ENCODE data around the gene FAM83G. TPM values are rescaled to one million over a fixed set of nuclear protein-coding genes. Genes with fewer than 3 reads are reported as not detected.

The FAM83G gene
- total RNA-seq, 2 experiments from 2014 or later, result 5.0 to 10.4 TPM

- CTCF ChIA-PET (ENCODE audit: unreplicated experiment), result no interaction called here
- BruUV-seq (replicated peaks), result no TSS peak
These were observed 71.2 kb downstream of the FAM83G start for GRCh38 chr17:18933102-18934058.

GRCh38 chr17:18932360-18933055 lies 72.1 kb downstream of the FAM83G start:
- no peak overlapping the region for H3K27ac ChIP-seq (ENCODE audit: low read depth, low read length, poor library complexity, severe bottlenecking)
- intact Hi-C loops (cut with micrococcal nuclease; ENCODE audit: unreplicated experiment), result loop anchor here (10.0 kb wide), 1 partner anchor 72 kb away; the partner anchor contains the start of gene FAM83G
- no peaks in the 10 kb centered on the region for H4K20me1 ChIP-seq (ENCODE audit: insufficient read depth, low read length)
- H3K9me2 ChIP-seq (ENCODE audit: insufficient read depth, low read length), result no peaks in the 10 kb centered on the region
- no peak overlapping the region for H2AFZ ChIP-seq (ENCODE audit: low read length)
- no TSS peak for BruUV-seq (replicated peaks)
- H3K4me1 ChIP-seq (ENCODE audit: insufficient read depth, low read length, poor library complexity, severe bottlenecking), result no peaks in the 10 kb centered on the region
- H3K9me3 ChIP-seq (ENCODE audit: low read length), result no peaks in the 10 kb centered on the region
- TF ChIP-seq EZH2phosphoT487 (IDR thresholded peaks at IDR 0.05; ENCODE audit: borderline replicate concordance, low read depth, low read length), result no peak
- TF ChIP-seq CTCF (conservative IDR thresholded peaks at IDR 0.05; ENCODE audit: low read length), result no peak
- H3K4me2 ChIP-seq (ENCODE audit: low read length), result no peak overlapping the region
- CTCF ChIA-PET (ENCODE audit: unreplicated experiment), result no interaction called here
- no peaks in the 10 kb centered on the region for H3K79me2 ChIP-seq (ENCODE audit: insufficient read depth, low read depth, low read length)
- peaks cover 40% of the 10 kb centered on the region for H3K36me3 ChIP-seq (ENCODE audit: insufficient read depth, low read length)
- H3K4me3 ChIP-seq (ENCODE audit: low read depth, low read length, poor library complexity, severe bottlenecking), result no peak overlapping the region
- POLR2A ChIA-PET, result interaction anchor here (1.1 kb wide), 1 partner anchor 11 kb away, joined by 3 read pairs; no protein-coding TSS in a partner anchor
- no peak for DNase-seq (ENCODE audit: low spot score)

More at GRCh38 chr17:18933102-18934058, 71.2 kb downstream of the FAM83G start:
- no peaks in the 10 kb centered on the region for H4K20me1 ChIP-seq (ENCODE audit: insufficient read depth, low read length)
- H2AFZ ChIP-seq (ENCODE audit: low read length), result no peak overlapping the region
- POLR2A ChIA-PET, result interaction anchor here (1.1 kb wide), 1 partner anchor 10 kb away, joined by 3 read pairs; no protein-coding TSS in a partner anchor
- no peaks in the 10 kb centered on the region for H3K9me2 ChIP-seq (ENCODE audit: insufficient read depth, low read length)
- no peaks in the 10 kb centered on the region for H3K79me2 ChIP-seq (ENCODE audit: insufficient read depth, low read depth, low read length)
- peaks cover 33% of the 10 kb centered on the region for H3K36me3 ChIP-seq (ENCODE audit: insufficient read depth, low read length)
- no peaks in the 10 kb centered on the region for H3K9me3 ChIP-seq (ENCODE audit: low read length)
- DNase-seq (ENCODE audit: low spot score), result no peak
- no peaks in the 10 kb centered on the region for H3K4me1 ChIP-seq (ENCODE audit: insufficient read depth, low read length, poor library complexity, severe bottlenecking)
- no peak overlapping the region for H3K4me2 ChIP-seq (ENCODE audit: low read length)
- intact Hi-C loops (cut with micrococcal nuclease; ENCODE audit: unreplicated experiment), result loop anchor here (10.0 kb wide), 1 partner anchor 71 kb away; the partner anchor contains the start of gene FAM83G
- no peak overlapping the region for H3K27ac ChIP-seq (ENCODE audit: low read depth, low read length, poor library complexity, severe bottlenecking)
- H3K4me3 ChIP-seq (ENCODE audit: low read depth, low read length, poor library complexity, severe bottlenecking), result no peak overlapping the region
- no peak for TF ChIP-seq CTCF (conservative IDR thresholded peaks at IDR 0.05; ENCODE audit: low read length)
- TF ChIP-seq EZH2phosphoT487 (IDR thresholded peaks at IDR 0.05; ENCODE audit: borderline replicate concordance, low read depth, low read length), result no peak
